Glutamatergic neuron (in vitro differentiated cells): Measurements from ENCODE around the gene SDR39U1. TPM values are rescaled to one million over a fixed set of nuclear protein-coding genes. Genes with fewer than 3 reads are reported as not detected.

ENCODE experiments used
- DNase-seq: peaks from one replicate; pipeline ENCODE4 v3.0.0; 2022
- H3K27ac Mint-ChIP-seq: one replicate; pipeline ENCODE4 v1.8.0; 2020; ENCODE audit warnings: mild to moderate bottlenecking, mixed read lengths, inconsistent platforms; ENCODE audit not compliant: unreplicated experiment
- H3K27me3 Mint-ChIP-seq: one replicate; pipeline ENCODE4 v1.8.0; 2020; ENCODE audit warnings: mild to moderate bottlenecking, moderate library complexity, mixed read lengths, inconsistent platforms; ENCODE audit not compliant: unreplicated experiment
- H3K36me3 Mint-ChIP-seq: one replicate; pipeline ENCODE4 v1.8.0; 2020; ENCODE audit warnings: mild to moderate bottlenecking, mixed read lengths, inconsistent platforms; ENCODE audit not compliant: unreplicated experiment
- H3K4me1 Mint-ChIP-seq: one replicate; pipeline ENCODE4 v1.8.0; 2020; ENCODE audit warnings: mild to moderate bottlenecking, low read depth, mixed read lengths, inconsistent platforms; ENCODE audit not compliant: unreplicated experiment
- H3K4me3 Mint-ChIP-seq: one replicate; pipeline ENCODE4 v1.8.0; 2020; ENCODE audit warnings: mild to moderate bottlenecking, mixed read lengths, inconsistent platforms; ENCODE audit not compliant: unreplicated experiment
- H3K9me3 Mint-ChIP-seq: one replicate; pipeline ENCODE4 v1.8.0; 2020; ENCODE audit warnings: mild to moderate bottlenecking, moderate library complexity, mixed read lengths, inconsistent platforms; ENCODE audit not compliant: unreplicated experiment
- CTCF ChIP-seq: fragments of 200-600 bp; sonication (generic); IDR thresholded peaks from one replicate; pipeline ENCODE4 v1.5.0; 2021; ENCODE audit not compliant: partially characterized antibody, unreplicated experiment
- total RNA-seq: library from RNA; stranded (reverse); fragmentation: NEBNext Ultra II Directional; extraction: Animal tissue kit (Norgen Biotek cat#: 25700); gene quantifications from one replicate; pipeline ENCODE4 v1.2.1, GENCODE V29; 2021; ENCODE audit not compliant: unreplicated experiment

Gene SDR39U1
- total RNA-seq, 1 donor from 2014 or later, result 70.4 TPM

- Mint-ChIP-seq H3K36me3 (no peaks in the 10 kb centered on the region), H3K27ac (no peak overlapping the region), H3K4me1 (peaks cover 21% of the 10 kb centered on the region), H3K9me3 (peaks cover 2% of the 10 kb centered on the region), H3K4me3 (no peak overlapping the region), H3K27me3 (peaks cover 4% of the 10 kb centered on the region)
- no peak for DNase-seq
- no peak for TF ChIP-seq CTCF
Observed at GRCh38 chr14:24398293-24398652, 44.3 kb downstream of the SDR39U1 start.

GRCh38 chr14:24397639-24398292, 44.8 kb downstream of the SDR39U1 start:
- Mint-ChIP-seq H3K27ac (no peak overlapping the region), H3K36me3 (no peaks in the 10 kb centered on the region), H3K27me3 (peaks cover 5% of the 10 kb centered on the region), H3K9me3 (peaks cover 2% of the 10 kb centered on the region), H3K4me3 (peak overlapping the region; percentile 57), H3K4me1 (peaks cover 16% of the 10 kb centered on the region)
- TF ChIP-seq CTCF, result no peak
- no peak for DNase-seq

- H3K9me3 Mint-ChIP-seq, result no peaks in the 10 kb centered on the region
- DNase-seq, result no peak
- H3K27me3 Mint-ChIP-seq, result peaks cover 3% of the 10 kb centered on the region
- no peak for TF ChIP-seq CTCF
- no peak overlapping the region for H3K4me3 Mint-ChIP-seq
- H3K4me1 Mint-ChIP-seq, result peaks cover 4% of the 10 kb centered on the region
- H3K27ac Mint-ChIP-seq, result peak overlapping the region; percentile 17
- H3K36me3 Mint-ChIP-seq, result no peaks in the 10 kb centered on the region
Observed at GRCh38 chr14:24395609-24396582, 46.7 kb downstream of the SDR39U1 start.

GRCh38 chr14:24394275-24394674, 48.3 kb downstream of the SDR39U1 start:
- Mint-ChIP-seq H3K36me3 (no peaks in the 10 kb centered on the region), H3K9me3 (no peaks in the 10 kb centered on the region), H3K4me3 (no peak overlapping the region), H3K27ac (no peak overlapping the region), H3K27me3 (peaks cover 6% of the 10 kb centered on the region), H3K4me1 (no peaks in the 10 kb centered on the region)
- no peak for TF ChIP-seq CTCF
- DNase-seq, result no peak
